AG04450 (cell line): ENCODE measurements around the gene CAMTA2. TPM values are rescaled to one million over a fixed set of nuclear protein-coding genes. Genes with fewer than 3 reads are reported as not detected.
"Not testable (repeated sequence)": the region's sequence is repeated elsewhere in the genome, so short reads cannot be mapped to it uniquely, and the experiment has no call there.

Experiments used
- CTCF ChIA-PET: fragments of 300-600, 350-600 bp; formaldehyde crosslinking; extraction: SDS; loops from one replicate; lab custom pipeline; 2022; ENCODE audit warnings: antibody characterized with exemption, inconsistent platforms; lab: Charles Lee
- POLR2A ChIA-PET: fragments of 350-600 bp; formaldehyde crosslinking; extraction: SDS; loops from one replicate; lab custom pipeline; 2021; ENCODE audit warnings: antibody characterized with exemption, inconsistent platforms; lab: Yijun Ruan, JAX
- DNase-seq: peaks from one replicate; pipeline ENCODE4 v3.0.0-alpha.2; 2011; ENCODE audit warnings: low read depth, low spot score
- H3K27ac ChIP-seq: one replicate; pipeline ENCODE4 v1.5.1; 2012; ENCODE audit warnings: low read depth, low read length, control low read depth
- H3K27me3 ChIP-seq: one replicate; pipeline ENCODE4 v1.6.0; 2012; ENCODE audit warnings: low read length; ENCODE audit not compliant: control insufficient read depth, insufficient read depth
- H3K4me3 ChIP-seq: 2 replicates; pipeline ENCODE4 v1.5.1; 2011; ENCODE audit warnings: mild to moderate bottlenecking, low read depth, low read length, control low read depth
- H3K9me3 ChIP-seq: 2 replicates; pipeline ENCODE4 v1.5.1; 2012; ENCODE audit warnings: low read length; ENCODE audit not compliant: control insufficient read depth, insufficient read depth
- polyA plus RNA-seq: library from polyadenylated mRNA; depleted of rRNA; stranded (reverse); fragments of >200 nt; gene quantifications from 2 replicates; pipeline ENCODE4 v1.2.3, GENCODE V29; 2011
- TF ChIP-seq, protein P1 (sequence below): IDR thresholded peaks from 2 replicates; pipeline ENCODE4 v1.5.1; 2011; ENCODE audit warnings: low read depth, low read length, control low read depth, inconsistent platforms

Gene CAMTA2
- polyA plus RNA-seq, 1 experiment: 18.0 TPM

DNA sequence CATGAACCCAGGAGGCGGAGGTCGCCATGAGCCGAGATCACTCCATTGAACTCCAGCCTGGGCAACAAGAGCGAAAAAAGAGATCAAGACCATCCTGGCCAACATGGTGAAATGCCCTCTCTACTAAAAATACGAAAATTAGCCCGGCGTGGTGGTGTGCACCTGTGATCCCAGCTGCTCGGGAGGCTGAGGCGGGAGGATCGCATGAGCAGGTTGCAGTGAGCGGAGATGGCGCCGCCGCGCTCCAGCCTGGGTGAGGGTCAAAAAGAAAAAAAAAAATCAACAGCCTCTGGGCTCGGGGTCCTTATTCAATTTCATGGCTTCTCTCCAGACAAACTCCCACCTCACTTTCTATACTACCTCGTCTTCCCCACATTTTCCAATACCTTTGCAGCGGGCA, 58.6 kb downstream of the CAMTA2 start:
- no peak overlapping the region for H3K27ac ChIP-seq
- ChIA-PET CTCF (no interaction called here), POLR2A (no interaction called here)

DNA sequence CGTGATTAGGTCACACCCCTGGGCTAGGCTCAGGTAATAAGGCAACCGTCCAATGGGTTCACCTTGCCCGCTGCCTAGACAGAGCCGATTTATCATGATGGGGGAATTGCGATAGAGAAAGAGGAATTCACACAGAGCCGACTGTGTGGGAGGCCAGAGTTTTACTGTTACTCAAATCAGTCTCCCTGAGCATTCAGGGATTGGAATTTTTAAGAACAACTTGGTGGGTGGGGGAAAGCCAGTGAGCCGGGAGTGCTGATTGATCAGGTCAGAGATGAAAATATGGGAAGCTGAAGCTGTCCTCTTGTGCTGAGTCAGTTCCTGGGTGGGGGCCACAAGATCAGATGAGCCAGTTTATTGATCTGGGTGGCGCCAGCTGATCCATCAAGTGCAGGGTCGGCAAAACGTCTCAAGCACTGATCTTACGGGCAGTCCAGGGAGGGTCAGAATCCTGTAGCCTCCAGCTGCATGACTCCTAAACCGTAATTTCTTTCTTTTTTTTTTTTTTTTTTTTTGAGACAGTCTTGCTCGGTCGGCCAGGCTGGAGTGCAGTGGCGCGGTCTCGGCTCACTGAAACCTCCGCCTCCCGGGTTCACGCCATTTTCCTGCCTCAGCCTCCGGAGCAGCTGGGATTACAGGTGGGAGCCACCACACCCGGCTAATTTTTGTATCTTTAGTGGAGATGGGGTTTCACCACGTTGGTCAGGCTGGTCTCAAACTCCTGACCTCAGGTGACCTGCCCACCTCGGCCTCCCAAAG, 60.7 kb downstream of the CAMTA2 start:
- H3K27me3 ChIP-seq, H3K9me3 ChIP-seq, DNase-seq, H3K4me3 ChIP-seq, CTCF ChIA-PET, H3K27ac ChIP-seq: not testable (repeated sequence)
- POLR2A ChIA-PET: interaction anchor here (0.7 to 1.0 kb wide), 2 partner anchors 13 to 120 kb away, joined by 4 to 6 read pairs; no protein-coding TSS in a partner anchor

More for the DNA sequence above, 58.6 kb downstream of the CAMTA2 start:
- H3K27me3 ChIP-seq: no peaks in the 10 kb centered on the region
- no peak overlapping the region for H3K4me3 ChIP-seq
- no peak for DNase-seq
- H3K9me3 ChIP-seq: no peaks in the 10 kb centered on the region
- TF ChIP-seq, protein P1, sequence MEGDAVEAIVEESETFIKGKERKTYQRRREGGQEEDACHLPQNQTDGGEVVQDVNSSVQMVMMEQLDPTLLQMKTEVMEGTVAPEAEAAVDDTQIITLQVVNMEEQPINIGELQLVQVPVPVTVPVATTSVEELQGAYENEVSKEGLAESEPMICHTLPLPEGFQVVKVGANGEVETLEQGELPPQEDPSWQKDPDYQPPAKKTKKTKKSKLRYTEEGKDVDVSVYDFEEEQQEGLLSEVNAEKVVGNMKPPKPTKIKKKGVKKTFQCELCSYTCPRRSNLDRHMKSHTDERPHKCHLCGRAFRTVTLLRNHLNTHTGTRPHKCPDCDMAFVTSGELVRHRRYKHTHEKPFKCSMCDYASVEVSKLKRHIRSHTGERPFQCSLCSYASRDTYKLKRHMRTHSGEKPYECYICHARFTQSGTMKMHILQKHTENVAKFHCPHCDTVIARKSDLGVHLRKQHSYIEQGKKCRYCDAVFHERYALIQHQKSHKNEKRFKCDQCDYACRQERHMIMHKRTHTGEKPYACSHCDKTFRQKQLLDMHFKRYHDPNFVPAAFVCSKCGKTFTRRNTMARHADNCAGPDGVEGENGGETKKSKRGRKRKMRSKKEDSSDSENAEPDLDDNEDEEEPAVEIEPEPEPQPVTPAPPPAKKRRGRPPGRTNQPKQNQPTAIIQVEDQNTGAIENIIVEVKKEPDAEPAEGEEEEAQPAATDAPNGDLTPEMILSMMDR: no peak

DNA sequence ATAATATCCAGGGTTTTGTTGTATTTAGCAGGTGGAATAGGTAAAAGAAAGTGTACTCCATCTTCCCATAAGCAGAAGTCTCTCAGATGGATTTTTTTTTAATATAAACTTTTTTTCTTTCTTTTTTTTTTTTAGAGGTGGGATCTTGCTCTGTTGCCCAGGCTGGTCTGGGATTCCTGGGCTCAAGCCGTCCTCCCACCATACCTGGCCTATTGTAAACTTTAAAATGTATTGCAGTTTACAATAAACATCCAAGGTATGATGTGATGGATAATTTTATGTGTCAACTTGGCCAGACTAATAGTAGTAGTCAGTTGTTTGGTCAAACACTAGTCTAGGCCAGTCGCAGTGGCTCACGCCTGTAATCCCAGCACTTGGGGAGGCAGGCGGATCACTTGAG, 66.2 kb downstream of the CAMTA2 start:
- CTCF ChIA-PET: interaction anchor here (1.3 to 3.5 kb wide), 2 partner anchors 12 to 140 kb away, joined by 3 to 17 read pairs; no protein-coding TSS in a partner anchor
- DNase-seq: no peak
- no peaks in the 10 kb centered on the region for H3K27me3 ChIP-seq
- H3K4me3 ChIP-seq: no peak overlapping the region
- H3K27ac ChIP-seq: no peak overlapping the region
- TF ChIP-seq, protein P1: no peak
- POLR2A ChIA-PET: no interaction called here
- H3K9me3 ChIP-seq: no peaks in the 10 kb centered on the region

DNA sequence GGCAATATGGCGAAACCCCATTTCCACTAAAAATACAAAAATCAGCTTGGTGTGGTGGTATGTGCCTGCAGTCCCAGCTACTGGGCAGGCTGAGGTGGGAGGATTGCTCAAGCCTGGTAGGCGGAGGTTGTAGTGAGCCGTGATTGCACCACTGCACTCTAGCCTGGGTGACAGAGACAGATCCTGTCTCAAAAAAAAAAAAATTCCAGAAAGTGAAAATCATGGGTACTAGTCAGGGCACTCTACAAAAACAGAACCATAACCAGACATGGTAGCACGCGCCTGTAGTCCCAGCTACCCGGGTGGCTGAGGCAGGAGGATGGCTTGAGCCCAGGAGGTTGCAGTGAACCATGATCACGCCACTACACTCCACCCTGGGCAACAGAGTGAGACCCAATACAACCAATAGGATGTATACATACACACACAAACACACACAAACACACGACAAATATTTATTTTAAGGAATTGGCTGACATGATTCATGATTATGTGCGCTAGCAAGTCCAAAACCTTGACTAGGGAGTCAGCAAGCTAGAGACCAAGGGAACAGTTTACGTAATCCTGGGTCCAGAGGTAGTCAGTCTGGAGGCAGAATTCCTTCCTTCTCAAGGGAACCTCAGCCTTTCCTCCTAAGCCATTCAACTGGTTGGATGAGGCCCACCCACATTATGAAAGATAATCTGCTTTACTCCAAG, 67.0 kb downstream of the CAMTA2 start:
- DNase-seq: no peak
- Histone ChIP-seq H3K27ac (no peak overlapping the region), H3K27me3 (no peaks in the 10 kb centered on the region), H3K4me3 (no peak overlapping the region), H3K9me3 (no peaks in the 10 kb centered on the region)
- POLR2A ChIA-PET: interaction anchor here (0.8 to 1.3 kb wide), 2 partner anchors 11 to 19 kb away, joined by 3 to 4 read pairs; partner anchors contain the start of genes RNF167 and SLC25A11
- TF ChIP-seq, protein P1: no peak
- CTCF ChIA-PET: interaction anchor here (2.7 to 3.5 kb wide), 2 partner anchors 11 to 17 kb away, joined by 7 to 17 read pairs; partner anchors contain the start of gene CHRNE

DNA sequence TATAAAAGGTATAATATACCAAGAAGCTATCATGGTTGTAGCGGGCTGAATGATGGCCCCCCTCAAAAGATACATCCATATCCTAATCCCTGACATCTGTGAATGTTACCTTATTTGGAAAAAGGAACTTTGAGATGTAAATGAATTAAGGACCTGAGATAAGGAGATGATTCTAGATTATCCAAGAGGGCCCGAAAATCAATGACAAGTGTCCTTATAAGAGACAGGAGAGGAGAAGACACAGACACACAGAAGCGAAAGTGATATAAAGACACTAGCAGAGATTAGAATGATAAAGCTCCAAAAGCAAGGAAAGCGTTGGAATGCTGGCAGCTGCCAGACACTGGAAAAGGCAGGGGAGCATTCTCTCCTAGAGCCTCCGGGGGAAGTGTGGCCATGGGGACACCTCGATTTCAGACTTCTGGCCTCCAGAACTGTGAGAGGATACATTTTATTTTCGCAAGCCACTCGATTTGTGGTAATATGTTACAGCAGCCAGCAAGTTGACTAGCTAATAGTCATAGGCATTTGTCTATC, 67.9 kb downstream of the CAMTA2 start:
- Histone ChIP-seq H3K27me3 (no peaks in the 10 kb centered on the region), H3K27ac (no peak overlapping the region), H3K4me3 (no peak overlapping the region), H3K9me3 (no peaks in the 10 kb centered on the region)
- ChIA-PET POLR2A (interaction anchor here (0.8 to 1.3 kb wide), 2 partner anchors 10 to 20 kb away, joined by 3 to 4 read pairs; partner anchors contain the start of genes RNF167 and SLC25A11), CTCF (interaction anchor here (2.7 to 3.5 kb wide), 2 partner anchors 10 to 16 kb away, joined by 7 to 17 read pairs; partner anchors contain the start of gene CHRNE)
- TF ChIP-seq, protein P1: no peak
- DNase-seq: no peak
